ENCODE data around the gene PLCG1.
A peak's percentile ranks its signal among the peaks of the same experiment; 100 is the strongest.
"Not testable (repeated sequence)": the region's sequence is repeated elsewhere in the genome, so short reads cannot be mapped to it uniquely, and the experiment has no call there.

Gene PLCG1

GRCh38 chr20:41136680-41137613 lies at the start of gene PLCG1:
PLCG1 (plus strand) TSS chr20:41137543; CDS start chr20:41137642, 99 bp downstream.
- DNase-seq (ENCODE audit: low spot score), result peak; percentile 78

- no peak for DNase-seq (ENCODE audit: low spot score)
Measured at GRCh38 chr20:41087777-41088176, 49.6 kb upstream of the PLCG1 start.

GRCh38 chr20:41089555-41089954 lies 47.8 kb upstream of the PLCG1 start:
- no peak for DNase-seq (ENCODE audit: low spot score)

GRCh38 chr20:41091927-41092326 lies 45.4 kb upstream of the PLCG1 start:
- no peak for DNase-seq (ENCODE audit: low spot score)

- DNase-seq (ENCODE audit: low spot score), result no peak
Measured at GRCh38 chr20:41094353-41095055, 42.8 kb upstream of the PLCG1 start.

GRCh38 chr20:41095110-41095969 lies 42.0 kb upstream of the PLCG1 start:
- peak; percentile 38 for DNase-seq (ENCODE audit: low spot score)

GRCh38 chr20:41098703-41099250 lies 38.6 kb upstream of the PLCG1 start:
- no peak for DNase-seq (ENCODE audit: low spot score)

- DNase-seq (ENCODE audit: low spot score), result no peak
Measured at GRCh38 chr20:41100001-41100480, 37.3 kb upstream of the PLCG1 start.

- no peak for DNase-seq (ENCODE audit: low spot score)
Measured at GRCh38 chr20:41101660-41102059, 35.7 kb upstream of the PLCG1 start.

GRCh38 chr20:41108531-41108930 lies 28.8 kb upstream of the PLCG1 start:
- no peak for DNase-seq (ENCODE audit: low spot score)

GRCh38 chr20:41110012-41110411 lies 27.3 kb upstream of the PLCG1 start:
- DNase-seq (ENCODE audit: low spot score), result no peak

- DNase-seq (ENCODE audit: low spot score), result no peak
Measured at GRCh38 chr20:41110930-41111577, 26.3 kb upstream of the PLCG1 start.

GRCh38 chr20:41111578-41111951 lies 25.8 kb upstream of the PLCG1 start:
- no peak for DNase-seq (ENCODE audit: low spot score)

GRCh38 chr20:41116282-41116956 lies 20.9 kb upstream of the PLCG1 start:
- no peak for DNase-seq (ENCODE audit: low spot score)

GRCh38 chr20:41118159-41118558 lies 19.2 kb upstream of the PLCG1 start:
- not testable (repeated sequence) for DNase-seq (ENCODE audit: low spot score)

- no peak for DNase-seq (ENCODE audit: low spot score)
Measured at GRCh38 chr20:41118632-41119031, 18.7 kb upstream of the PLCG1 start.

- DNase-seq (ENCODE audit: low spot score), result no peak
Measured at GRCh38 chr20:41119614-41120561, 17.5 kb upstream of the PLCG1 start.

GRCh38 chr20:41121399-41121798 lies 15.9 kb upstream of the PLCG1 start:
- DNase-seq (ENCODE audit: low spot score), result no peak

- no peak for DNase-seq (ENCODE audit: low spot score)
Measured at GRCh38 chr20:41123631-41124030, 13.7 kb upstream of the PLCG1 start.

All from kidney capillary endothelial cell (primary cell).